GM06990 (cell line): ENCODE measurements around the gene IGFBP3.

Experiments used
- DNase-seq: peaks from one replicate; pipeline ENCODE4 v3.0.0-alpha.2; 2011; ENCODE audit not compliant: insufficient read length; ENCODE audit errors: extremely low read depth
- H3K27me3 ChIP-seq: replicated peaks from 2 replicates; pipeline ENCODE4 v1.6.0; 2011; ENCODE audit warnings: low read length; ENCODE audit not compliant: control insufficient read depth, insufficient read depth
- H3K36me3 ChIP-seq: 2 replicates; pipeline ENCODE4 v1.5.1; 2011; ENCODE audit warnings: low read length; ENCODE audit not compliant: control insufficient read depth, insufficient read depth
- H3K4me3 ChIP-seq: replicated peaks from 2 replicates; pipeline ENCODE4 v1.5.1; 2011; ENCODE audit warnings: low read depth, mild to moderate bottlenecking, control low read depth, low read length
- TF ChIP-seq, protein P1 (sequence below): IDR thresholded peaks from 2 replicates; pipeline ENCODE4 v1.5.1; 2011; ENCODE audit warnings: low read length, control low read depth, mild to moderate bottlenecking, inconsistent platforms; ENCODE audit not compliant: insufficient read depth, poor library complexity, severe bottlenecking

Gene IGFBP3

DNA sequence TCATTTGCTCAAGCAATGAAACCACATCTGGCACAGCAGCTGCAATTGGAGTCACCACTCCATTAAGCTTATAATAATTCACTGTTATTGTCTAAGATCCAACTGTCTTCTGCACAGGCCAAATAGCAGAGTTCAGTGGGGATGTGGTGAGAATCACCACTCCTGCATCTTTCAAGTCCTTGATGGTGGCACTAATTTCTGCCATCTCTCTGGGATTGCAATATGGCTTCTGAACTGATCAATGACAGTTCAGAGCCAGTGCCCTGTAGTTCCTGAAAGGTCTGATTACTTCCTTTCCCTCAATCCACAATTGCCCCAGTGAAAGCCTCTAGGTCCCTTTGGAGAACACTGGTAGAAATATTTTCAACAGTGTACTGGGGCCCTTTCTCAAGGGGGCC, 26.4 kb downstream of the IGFBP3 start:
- Histone ChIP-seq H3K27me3 (peaks cover 3% of the 10 kb centered on the region; the same call in 1 of the 2 replicates), H3K36me3 (no peaks in the 10 kb centered on the region), H3K4me3 (no peak overlapping the region)
- TF ChIP-seq, protein P1, sequence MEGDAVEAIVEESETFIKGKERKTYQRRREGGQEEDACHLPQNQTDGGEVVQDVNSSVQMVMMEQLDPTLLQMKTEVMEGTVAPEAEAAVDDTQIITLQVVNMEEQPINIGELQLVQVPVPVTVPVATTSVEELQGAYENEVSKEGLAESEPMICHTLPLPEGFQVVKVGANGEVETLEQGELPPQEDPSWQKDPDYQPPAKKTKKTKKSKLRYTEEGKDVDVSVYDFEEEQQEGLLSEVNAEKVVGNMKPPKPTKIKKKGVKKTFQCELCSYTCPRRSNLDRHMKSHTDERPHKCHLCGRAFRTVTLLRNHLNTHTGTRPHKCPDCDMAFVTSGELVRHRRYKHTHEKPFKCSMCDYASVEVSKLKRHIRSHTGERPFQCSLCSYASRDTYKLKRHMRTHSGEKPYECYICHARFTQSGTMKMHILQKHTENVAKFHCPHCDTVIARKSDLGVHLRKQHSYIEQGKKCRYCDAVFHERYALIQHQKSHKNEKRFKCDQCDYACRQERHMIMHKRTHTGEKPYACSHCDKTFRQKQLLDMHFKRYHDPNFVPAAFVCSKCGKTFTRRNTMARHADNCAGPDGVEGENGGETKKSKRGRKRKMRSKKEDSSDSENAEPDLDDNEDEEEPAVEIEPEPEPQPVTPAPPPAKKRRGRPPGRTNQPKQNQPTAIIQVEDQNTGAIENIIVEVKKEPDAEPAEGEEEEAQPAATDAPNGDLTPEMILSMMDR: no peak
- DNase-seq: no peak

DNA sequence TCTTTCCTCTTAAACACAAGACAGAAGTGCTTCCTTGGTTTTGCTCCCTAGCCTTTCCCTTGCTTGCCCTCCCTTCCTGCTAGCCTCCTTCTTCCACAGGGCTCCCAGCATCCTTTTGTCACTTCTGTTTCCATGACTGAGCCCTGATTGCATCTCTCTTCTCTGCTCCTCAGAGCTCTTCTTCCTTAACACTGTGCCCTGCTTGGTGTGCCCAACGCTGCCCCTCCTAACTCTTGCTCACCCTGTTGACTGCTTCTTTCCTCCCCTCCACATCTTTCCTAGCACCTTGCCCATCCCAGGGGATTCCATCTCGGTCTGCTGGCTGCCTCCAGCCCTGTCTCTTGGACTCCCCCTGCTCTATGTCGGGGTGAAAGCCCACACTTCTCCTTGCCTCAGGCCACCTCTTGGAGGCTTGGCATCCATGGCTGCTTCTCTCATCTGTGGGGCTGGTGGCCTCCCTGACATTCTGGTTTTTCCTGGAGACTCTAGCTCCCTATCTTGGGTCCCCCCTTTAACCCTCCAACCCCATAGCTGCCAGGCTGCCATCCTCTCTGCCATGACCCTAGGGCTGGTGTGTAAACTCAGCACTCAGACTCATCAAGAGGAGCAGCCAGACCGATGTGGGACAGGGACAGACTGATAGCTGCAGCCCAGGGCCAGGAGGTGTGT, 26.9 kb downstream of the IGFBP3 start:
- TF ChIP-seq, protein P1: no peak
- DNase-seq: no peak
- H3K27me3 ChIP-seq: peaks cover 5% of the 10 kb centered on the region; the same call in 1 of the 2 replicates
- no peaks in the 10 kb centered on the region for H3K36me3 ChIP-seq
- no peak overlapping the region for H3K4me3 ChIP-seq

DNA sequence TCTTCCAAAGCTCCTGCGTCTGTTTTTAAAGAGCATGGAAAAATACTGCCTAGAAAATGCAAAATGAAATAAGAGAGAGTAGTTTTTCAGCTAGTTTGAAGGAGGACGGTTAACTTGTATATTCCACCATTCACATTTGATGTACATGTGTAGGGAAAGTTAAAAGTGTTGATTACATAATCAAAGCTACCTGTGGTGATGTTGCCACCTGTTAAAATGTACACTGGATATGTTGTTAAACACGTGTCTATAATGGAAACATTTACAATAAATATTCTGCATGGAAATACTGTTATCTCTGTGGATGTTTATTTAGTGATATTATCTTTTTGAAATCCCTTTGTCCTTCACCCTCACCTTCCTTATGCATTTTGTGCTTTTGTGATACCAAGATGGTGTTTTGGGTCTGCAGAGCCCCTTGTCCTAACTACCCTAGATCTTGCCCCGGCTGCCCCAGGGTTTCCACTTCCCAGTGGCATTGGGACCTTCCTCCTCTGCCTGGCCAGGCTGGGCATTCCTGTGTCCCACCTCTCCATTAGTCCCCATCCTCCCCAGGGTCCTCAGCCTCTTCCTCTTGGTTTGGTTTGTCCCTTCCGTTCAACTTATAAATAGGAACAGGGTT, 27.6 kb downstream of the IGFBP3 start:
- Histone ChIP-seq H3K36me3 (no peaks in the 10 kb centered on the region), H3K4me3 (no peak overlapping the region), H3K27me3 (peaks cover 6% of the 10 kb centered on the region; the same call in 1 of the 2 replicates)
- DNase-seq: no peak
- TF ChIP-seq, protein P1: no peak

DNA sequence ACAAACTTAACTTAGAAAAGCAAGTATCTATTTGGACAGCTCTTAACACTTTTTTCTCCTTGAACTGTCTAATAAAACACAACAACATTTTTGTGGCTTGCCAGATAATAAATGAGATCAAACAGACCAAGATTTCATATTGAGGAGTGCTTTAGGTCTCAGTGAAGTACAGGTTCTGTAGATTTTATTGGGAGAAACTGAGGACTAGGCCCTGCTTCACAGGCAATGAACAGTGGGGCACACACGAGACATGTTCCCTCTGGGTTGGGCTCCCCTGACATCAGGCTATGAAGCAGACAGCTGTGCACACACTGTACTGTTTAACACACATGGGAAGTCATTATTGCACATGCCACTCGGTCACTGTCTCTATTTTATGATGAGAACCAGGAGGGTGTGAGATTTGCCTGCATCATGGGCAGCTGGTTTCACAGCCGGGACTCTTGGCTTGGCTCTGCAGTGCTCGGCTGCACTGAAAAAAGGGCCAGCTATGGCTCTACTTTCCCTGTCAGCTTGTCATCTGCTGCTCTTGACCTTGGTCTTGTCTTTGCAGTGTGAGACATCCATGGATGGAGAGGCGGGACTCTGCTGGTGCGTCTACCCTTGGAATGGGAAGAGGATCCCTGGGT, 28.6 kb downstream of the IGFBP3 start:
- Histone ChIP-seq H3K4me3 (no peak overlapping the region), H3K27me3 (peaks cover 8% of the 10 kb centered on the region; the same call in 1 of the 2 replicates), H3K36me3 (no peaks in the 10 kb centered on the region)
- DNase-seq: no peak
- TF ChIP-seq, protein P1: no peak

DNA sequence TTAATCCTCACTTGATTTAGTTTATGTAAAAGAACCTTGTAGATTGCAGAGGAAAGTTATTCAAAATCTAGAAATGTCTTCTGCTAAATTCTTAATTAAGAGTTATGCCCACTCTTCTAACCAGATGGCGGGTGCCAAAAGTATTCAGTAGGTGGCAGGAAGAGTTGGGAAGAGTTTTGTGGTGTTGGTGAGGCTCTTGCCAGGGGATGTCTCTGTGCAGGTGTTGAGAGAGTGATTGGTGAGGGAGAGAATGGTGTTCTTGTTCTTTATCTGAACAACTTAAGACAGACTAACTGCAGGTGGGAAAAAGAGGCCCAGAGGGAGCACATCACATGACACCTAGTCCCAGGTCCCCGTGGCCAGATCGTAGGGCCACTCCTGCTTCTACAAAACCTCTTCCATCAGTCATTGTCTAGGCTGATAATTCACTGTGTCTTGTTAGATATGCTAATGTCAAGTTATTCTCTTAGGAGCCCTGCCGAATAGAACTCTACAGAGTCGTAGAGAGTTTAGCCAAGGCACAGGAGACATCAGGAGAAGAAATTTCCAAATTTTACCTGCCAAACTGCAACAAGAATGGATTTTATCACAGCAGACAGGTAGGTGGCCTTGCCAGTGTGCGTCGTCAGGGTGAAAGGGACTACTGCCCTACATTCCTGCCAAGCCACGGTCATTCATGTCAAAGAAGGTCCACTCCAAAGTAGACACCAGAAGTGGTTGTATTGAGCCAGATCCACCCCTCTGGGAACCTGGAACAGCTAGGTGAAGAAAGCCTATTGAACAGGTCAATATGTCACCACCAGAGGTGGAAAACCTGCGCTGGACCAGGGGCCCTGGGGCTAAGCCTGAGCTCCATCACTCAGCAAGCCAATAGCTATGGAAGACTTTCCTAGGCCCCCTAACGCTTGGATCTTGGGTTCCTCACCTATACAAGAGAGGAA, 29.3 kb downstream of the IGFBP3 start:
- TF ChIP-seq, protein P1: no peak
- Histone ChIP-seq H3K4me3 (no peak overlapping the region), H3K36me3 (no peaks in the 10 kb centered on the region), H3K27me3 (peaks cover 8% of the 10 kb centered on the region; the same call in 1 of the 2 replicates)
- DNase-seq: no peak
